GM12864 (cell line): ENCODE measurements around the gene VTA1.

Experiments used
- DNase-seq: peaks from one replicate; pipeline ENCODE4 v3.0.0-alpha.2; 2011; ENCODE audit warnings: low read depth
- H3K4me3 ChIP-seq: 2 replicates; pipeline ENCODE4 v1.5.1; 2011; ENCODE audit warnings: mild to moderate bottlenecking, low read depth, low read length, control low read depth
- TF ChIP-seq, protein P1 (sequence below): IDR thresholded peaks from 2 replicates; pipeline ENCODE4 v1.5.1; 2011; ENCODE audit warnings: low read depth, mild to moderate bottlenecking, moderate library complexity, low read length, control low read depth, inconsistent platforms; ENCODE audit errors: missing control alignments

The VTA1 gene

DNA sequence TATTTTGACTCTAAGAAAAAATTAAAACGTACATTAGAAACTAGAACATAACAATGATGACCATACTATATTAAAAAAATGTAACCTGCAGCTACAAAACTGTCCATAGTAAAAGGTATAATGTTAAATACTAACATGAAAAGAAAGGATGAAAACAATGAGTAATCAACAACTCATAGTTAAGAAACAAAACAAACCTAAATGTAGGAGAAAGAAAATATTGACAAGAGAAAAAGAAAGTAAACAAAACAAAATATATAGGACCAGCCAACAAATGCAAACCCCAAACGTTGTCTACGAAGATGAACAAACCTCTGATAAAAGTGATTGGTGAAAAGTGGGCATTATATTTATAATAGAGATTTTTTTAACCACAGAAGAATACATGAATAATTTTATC, 113.7 kb downstream of the VTA1 start:
- no peak for DNase-seq
- TF ChIP-seq, protein P1, sequence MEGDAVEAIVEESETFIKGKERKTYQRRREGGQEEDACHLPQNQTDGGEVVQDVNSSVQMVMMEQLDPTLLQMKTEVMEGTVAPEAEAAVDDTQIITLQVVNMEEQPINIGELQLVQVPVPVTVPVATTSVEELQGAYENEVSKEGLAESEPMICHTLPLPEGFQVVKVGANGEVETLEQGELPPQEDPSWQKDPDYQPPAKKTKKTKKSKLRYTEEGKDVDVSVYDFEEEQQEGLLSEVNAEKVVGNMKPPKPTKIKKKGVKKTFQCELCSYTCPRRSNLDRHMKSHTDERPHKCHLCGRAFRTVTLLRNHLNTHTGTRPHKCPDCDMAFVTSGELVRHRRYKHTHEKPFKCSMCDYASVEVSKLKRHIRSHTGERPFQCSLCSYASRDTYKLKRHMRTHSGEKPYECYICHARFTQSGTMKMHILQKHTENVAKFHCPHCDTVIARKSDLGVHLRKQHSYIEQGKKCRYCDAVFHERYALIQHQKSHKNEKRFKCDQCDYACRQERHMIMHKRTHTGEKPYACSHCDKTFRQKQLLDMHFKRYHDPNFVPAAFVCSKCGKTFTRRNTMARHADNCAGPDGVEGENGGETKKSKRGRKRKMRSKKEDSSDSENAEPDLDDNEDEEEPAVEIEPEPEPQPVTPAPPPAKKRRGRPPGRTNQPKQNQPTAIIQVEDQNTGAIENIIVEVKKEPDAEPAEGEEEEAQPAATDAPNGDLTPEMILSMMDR = no peak
- H3K4me3 ChIP-seq = no peak overlapping the region

DNA sequence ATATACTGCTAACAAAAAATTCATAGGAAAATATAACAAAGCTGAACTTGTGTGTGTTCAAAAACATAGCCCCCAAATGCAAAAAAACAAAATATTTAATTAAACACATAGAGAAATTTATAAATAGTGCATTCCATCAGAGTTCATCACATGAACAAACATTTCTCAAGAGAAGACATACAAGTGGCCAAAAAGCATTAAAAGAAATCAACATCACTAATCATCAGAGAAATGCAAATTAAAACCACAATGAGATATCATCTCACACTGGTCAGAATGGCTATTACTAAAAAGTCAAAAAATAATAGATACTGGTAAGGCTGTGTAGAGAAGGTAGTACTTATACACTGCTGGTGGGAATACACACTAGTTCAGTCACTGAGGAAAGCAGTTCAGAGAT, 115.2 kb downstream of the VTA1 start:
- no peak for DNase-seq
- TF ChIP-seq, protein P1 = no peak
- H3K4me3 ChIP-seq = no peak overlapping the region

DNA sequence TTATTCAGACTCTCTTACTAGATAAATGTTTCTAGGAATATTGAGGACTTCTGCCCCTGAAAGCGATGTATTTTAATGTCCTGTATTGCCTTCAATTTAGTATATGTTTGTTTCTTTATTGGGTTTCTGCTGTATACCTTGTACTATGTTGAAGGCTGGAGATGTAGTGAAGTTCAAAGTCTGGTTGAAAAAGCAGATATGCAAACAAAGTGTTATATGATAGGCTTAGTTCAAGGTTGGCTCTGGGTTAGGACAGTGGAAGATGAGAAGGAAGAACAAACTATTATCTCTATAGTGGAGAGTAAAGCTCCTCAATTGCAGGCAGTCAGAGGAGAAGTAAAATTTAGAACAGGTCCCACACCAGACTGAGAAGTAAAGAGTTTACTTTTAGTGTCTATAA, 118.4 kb downstream of the VTA1 start:
- TF ChIP-seq, protein P1 = no peak
- no peak for DNase-seq

DNA sequence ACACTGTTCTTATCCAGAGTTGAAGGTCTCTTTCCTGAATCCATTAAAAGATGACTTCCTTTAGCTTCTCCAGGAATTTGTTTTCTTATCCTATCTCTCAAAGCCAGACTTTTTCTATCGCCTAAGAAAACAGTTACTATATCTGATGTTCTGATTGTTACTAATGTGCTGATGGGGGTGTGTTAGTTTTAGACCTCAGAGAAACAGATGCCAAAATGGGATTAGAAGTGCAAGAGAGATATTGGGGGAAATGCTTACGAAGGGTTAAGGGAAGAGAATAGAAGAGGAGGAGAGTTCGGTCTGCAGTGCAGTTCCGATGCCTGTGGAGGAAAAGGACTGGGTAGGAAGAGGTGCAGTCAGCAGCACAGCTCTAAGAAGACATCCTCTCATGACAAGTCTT, 119.0 kb downstream of the VTA1 start:
- TF ChIP-seq, protein P1 = no peak
- no peak for DNase-seq
- no peak overlapping the region for H3K4me3 ChIP-seq

More for the DNA sequence above, 118.4 kb downstream of the VTA1 start:
- no peak overlapping the region for H3K4me3 ChIP-seq

DNA sequence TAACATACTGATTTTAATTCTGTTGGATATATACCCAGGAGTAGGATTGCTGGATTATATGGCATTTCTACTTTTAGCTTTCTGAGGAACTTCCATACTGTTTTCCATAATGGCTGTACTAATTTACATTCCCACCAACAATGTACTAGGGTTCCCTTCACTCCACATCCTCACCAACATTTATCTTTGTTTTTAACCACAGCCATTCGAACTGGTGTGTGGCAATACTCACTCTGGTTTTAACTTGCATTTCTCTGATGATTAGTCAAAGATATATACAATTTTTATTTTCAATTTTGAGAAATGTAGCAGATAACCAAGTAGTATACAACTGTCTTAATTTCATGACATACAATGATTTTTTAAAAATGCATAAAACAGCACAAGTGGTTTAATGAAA, 124.4 kb downstream of the VTA1 start:
- no peak overlapping the region for H3K4me3 ChIP-seq
- TF ChIP-seq, protein P1 = no peak
- no peak for DNase-seq
